HG03342 (cell line): ENCODE results near the gene ANKRD31.
"Not testable (repeated sequence)": the region's sequence is repeated elsewhere in the genome, so short reads cannot be mapped to it uniquely, and the experiment has no call there.

Experiments
- ATAC-seq: cut with Tn5 transposase; IDR thresholded peaks from one replicate; pipeline ENCODE4 v1.9.1; 2021; ENCODE audit warnings: mild to moderate bottlenecking, moderate library complexity; ENCODE audit not compliant: unreplicated experiment

The ANKRD31 gene, protein sequence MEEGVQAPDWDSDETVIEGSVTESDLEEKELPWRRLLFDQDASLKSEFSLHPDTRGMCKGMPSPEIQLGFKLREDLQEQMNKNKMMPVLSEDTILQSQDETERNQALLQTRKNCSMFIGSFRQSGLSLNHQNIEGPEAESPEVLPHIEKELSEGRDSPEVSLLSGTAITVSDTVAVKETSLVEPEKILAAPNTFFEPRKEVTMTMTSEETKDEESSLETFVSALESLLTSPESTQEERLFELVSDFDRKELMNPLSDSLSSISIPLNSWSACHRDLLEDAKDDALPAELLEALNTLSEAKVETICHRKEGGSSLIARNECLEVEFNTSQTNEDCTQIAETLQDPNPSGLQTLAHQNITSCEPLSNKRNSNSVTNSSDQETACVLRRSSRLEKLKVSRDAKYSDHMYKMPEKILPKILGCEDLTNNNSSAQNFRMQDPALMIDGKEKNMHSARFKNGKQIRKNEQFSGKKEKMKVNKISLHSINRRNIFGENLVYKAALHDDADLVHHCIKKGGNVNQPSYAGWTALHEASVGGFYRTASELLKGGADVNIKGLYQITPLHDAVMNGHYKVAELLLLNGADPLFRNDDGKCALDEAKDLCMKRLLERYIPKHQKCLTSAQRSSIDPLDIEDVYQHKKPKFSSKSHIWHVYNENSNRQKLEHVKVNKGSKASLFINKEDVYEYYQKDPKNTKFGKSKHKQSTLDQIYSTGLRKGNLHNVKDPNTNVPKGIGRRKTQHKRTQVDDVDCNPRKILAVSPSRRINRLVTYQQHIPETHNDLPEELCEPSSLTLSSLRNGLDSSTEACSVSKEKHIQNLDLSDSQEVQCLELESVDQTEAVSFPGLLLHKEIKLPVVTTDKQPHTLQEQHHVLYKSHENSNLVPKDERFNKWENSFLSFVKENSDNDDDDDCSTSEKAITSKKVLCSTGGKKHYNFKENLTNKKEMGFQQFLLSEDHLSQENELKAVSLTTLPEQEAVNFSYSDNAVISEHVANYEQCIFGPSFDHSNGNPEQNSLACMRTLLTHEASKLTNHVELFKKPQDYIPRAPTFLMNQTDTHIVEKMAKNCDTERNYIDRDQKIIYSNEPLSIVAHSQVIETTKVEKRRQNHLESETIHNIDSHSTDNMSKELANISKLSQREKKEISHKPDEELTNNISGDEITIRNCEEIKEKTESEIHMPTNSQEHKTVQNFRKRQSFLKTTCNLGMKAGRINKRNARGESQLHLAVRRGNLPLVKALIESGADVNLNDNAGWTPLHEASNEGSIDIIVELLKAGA (N-terminal part only)

DNA sequence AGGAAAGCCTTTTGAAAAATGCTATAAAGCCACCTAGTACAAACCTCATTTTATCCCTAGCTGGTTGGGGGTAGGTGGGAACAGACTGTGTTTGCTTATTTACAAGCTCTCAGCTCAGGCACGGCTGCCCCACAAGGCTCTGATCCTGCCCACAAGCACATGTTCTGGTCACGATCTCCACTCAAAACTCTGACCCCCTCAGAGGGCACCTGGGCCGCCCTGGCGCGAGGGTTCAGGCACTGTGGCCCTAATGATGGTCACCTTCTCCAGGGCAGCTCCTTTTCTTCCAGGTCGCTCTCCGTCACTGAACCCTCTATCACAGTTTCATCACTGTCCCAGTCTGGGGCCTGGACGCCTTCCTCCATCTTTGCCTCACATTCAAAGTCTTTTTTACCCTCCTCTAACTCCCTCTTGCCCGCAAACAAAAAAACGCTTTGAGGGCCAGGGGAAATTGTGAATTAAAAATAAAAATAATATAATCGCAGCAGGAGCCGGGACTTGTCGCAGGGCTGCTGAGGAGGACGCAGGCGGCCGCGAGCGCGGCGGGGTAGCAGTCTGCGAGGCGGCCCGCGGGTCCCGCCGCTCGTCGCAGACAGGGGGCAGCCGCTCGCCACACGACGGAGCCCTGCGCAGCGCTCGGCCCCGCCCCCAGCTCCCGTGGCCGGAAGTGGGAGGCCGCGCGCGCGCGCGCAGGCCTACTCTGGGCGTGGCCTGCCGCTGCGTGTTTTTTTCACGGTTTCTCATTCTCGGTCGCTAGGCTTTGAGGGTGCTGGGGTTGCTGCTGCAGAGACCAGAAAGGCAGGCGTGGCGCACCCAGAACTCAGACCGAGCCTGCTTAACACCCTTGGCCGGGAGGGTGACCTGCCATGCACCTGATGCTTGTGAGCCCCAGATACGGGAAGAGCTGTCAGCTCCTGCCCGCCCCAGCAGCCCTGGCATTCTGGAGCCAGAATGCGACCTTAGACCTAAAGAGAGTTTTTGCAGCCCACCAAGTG, at the start of gene ANKRD31:
Gene ANKRD31 (minus strand): TSS at position 557 of the 995 bp plus-strand sequence. CDS start 192 bp downstream, at position 365.
- ATAC-seq, result peak; percentile 99

GRCh38 chr5:75286211-75286773, 49.6 kb upstream of the ANKRD31 start:
- no peak for ATAC-seq

DNA sequence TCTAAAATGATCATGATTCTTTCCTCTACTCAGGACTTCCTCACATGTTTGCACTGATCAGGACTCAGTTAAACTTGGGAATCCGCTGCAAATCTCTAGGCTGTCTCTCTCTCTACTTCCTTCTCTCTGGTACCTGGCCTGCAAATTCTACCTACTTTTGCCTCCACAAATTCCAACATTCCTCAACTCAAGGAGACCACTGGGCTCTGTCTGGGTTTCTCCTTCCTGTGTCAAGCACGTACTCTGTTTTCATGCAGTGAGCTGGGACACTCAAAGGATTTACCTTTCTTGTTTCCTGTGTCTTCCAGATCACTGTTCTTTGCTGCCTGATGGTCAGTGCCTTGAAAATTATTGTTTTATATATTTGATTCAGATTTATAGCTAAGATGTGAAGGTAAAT, 45.9 kb upstream of the ANKRD31 start:
- no peak for ATAC-seq

- no peak for ATAC-seq
Measured at GRCh38 chr5:75281716-75282465, 45.2 kb upstream of the ANKRD31 start.

DNA sequence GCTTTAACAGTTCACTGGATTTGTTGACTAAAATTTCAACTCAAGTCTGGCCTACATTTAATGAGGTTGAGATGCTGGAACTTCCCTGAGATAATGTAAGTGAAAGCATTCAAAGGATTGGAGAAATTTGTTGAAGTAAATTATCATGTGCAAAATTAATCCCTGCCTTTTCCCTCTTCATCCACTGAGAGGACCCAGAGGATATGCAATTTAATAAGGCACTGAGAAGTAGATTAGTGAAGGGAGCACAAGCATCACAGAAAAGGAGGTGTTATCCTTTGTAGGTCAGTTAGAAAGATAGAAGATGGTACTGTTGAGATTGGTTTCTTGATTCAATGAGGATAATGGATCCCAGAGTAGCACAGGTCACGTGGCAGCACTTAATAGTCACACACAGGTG, 42.6 kb upstream of the ANKRD31 start:
- ATAC-seq, result no peak

- ATAC-seq, result no peak
Measured at GRCh38 chr5:75277463-75277862, 40.8 kb upstream of the ANKRD31 start.

GRCh38 chr5:75275756-75276155, 39.1 kb upstream of the ANKRD31 start:
- no peak for ATAC-seq

GRCh38 chr5:75275147-75275546, 38.5 kb upstream of the ANKRD31 start:
- no peak for ATAC-seq

- no peak for ATAC-seq
Measured at GRCh38 chr5:75274486-75274885, 37.8 kb upstream of the ANKRD31 start.

DNA sequence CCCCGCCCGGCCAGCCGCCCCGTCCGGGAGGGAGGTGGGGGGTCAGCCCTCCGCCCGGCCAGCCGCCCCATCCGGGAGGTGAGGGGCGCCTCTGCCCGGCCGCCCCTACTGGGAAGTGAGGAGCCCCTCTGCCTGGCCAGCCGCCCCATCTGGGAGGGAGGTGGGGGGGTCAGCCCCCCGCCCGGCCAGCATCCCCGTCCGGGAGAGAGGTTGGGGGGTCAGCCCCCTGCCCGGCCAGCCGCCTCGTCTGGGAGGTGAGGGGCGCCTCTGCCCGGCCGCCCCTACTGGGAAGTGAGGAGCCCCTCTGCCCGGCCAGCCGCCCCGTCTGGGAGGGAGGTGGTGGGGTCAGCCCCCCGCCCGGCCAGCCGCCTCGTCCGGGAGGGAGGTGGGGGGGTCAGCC, 33.9 kb upstream of the ANKRD31 start:
- not testable (repeated sequence) for ATAC-seq

DNA sequence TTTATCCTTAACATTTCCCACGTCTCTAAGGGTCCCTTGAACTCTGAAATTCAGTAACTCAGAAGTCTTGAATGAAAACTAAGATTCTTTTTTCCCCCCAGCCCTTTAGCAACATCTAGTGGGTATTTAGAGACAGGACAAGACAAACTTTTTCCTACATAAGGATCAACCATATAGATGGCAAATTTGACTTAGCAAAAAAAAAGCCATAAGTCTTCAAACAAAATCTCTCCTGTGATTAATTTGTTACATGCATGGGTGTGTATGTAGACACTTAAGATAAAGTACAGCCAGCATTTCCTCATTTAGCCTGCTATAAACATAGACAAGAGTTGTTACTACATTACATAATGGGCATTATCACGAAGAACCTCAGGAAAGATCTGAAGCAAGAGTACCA, 29.1 kb upstream of the ANKRD31 start:
- no peak for ATAC-seq

DNA sequence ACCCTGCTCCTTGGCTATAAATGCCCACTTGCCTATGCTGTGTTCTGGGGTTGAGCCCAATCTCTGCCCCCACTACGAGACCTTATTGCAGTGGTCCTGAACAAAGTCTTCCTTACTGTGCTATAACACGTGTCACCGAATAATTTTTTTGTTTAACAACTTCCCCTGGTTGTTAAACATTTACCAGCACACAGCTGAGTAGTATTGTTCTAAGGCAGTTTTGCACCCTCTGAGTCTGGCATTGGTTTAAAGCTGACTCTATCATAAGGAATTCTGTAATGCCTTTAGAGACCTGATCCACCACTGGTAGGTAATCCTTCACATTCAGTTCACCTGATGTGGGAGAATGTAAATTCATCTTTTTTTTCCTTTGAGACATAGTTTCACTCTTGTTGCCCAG, 25.6 kb upstream of the ANKRD31 start:
- no peak for ATAC-seq

GRCh38 chr5:75260708-75261107, 24.0 kb upstream of the ANKRD31 start:
- no peak for ATAC-seq

GRCh38 chr5:75250452-75250851, 13.8 kb upstream of the ANKRD31 start:
- ATAC-seq, result not testable (repeated sequence)

GRCh38 chr5:75245023-75245422, 8.3 kb upstream of the ANKRD31 start:
- ATAC-seq, result no peak

DNA sequence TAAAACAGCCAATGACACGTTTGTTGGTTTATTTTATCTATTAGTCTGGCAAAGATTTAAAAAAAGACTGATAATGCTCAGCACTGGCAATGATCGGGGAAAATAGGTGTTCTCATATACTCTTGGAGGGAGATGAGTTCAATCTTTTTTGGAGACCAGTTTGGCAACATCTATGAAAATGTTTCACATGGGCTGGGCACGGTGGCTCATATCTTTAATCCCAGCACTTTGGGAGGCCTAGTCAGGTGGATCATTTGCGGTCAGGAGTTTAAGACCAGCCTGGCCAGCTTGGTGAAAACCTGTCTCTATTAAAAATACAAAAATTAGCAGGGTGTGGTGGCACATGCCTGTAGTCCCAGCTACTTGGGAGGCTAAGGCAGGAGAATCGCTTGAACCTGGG, 6.8 kb upstream of the ANKRD31 start:
- no peak for ATAC-seq

GRCh38 chr5:75243100-75243499, 6.4 kb upstream of the ANKRD31 start:
- no peak for ATAC-seq

DNA sequence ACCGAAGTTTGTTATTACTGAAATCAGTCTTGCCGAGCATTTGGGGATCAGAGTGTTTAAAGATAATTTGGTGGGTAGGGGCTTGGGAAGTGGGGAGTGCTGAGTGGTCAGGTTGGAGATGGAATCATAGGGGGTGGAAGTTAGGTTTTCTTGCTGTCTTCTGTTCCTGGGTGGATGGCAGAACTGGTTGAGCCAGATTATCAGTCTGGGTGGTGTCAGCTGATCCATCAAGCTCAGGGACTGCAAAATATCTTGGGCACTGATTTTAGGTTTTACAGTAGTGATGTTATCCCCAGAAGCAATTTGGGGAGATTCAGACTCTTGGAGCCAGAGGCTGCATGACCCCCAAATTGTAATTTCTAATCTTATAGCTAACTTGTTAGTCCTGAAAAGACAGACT, 5.4 kb upstream of the ANKRD31 start:
- no peak for ATAC-seq

- no peak for ATAC-seq
Measured at GRCh38 chr5:75239681-75240080, 3.0 kb upstream of the ANKRD31 start.
